HEK293 (cell line): Measurements from ENCODE around the gene ZNF684.
A peak's percentile ranks its signal among the peaks of the same experiment; 100 is the strongest.

Source experiments
- CTCF ChIA-PET: fragments of 350-600 bp; formaldehyde crosslinking; extraction: SDS; loops from one replicate; lab custom pipeline; 2021; ENCODE audit warnings: antibody characterized with exemption; lab: Yijun Ruan, JAX
- POLR2A ChIA-PET: fragments of 300-600 bp; formaldehyde crosslinking; extraction: SDS; loops from one replicate; lab custom pipeline; 2020; ENCODE audit warnings: antibody characterized with exemption, inconsistent platforms; lab: Yijun Ruan, JAX
- H3K27ac ChIP-seq: fragments of 200-500 bp; sonication (Bioruptor generic); 2 replicates; pipeline ENCODE4 v1.5.1; 2014; ENCODE audit warnings: low read depth, low read length, control low read depth, inconsistent platforms; ENCODE audit errors: extremely low read depth
- H3K36me3 ChIP-seq, 2 experiments: fragments of 200-500 bp in 1 of 2; sonication (Bioruptor generic) in 1 of 2; 1 replicate in 1 of 2; 2 replicates in 1 of 2; pipeline ENCODE4 v1.5.1; 2014 to 2017; ENCODE audit warnings: inconsistent platforms in 2 of 2, low read length in 2 of 2; ENCODE audit not compliant: control insufficient read depth in 2 of 2, insufficient read depth in 1 of 2
- H3K4me1 ChIP-seq: fragments of 200-500 bp; sonication (Bioruptor generic); 2 replicates; pipeline ENCODE4 v1.5.1; 2014; ENCODE audit warnings: mild to moderate bottlenecking, low read length, inconsistent platforms; ENCODE audit not compliant: control insufficient read depth, insufficient read depth
- H3K4me3 ChIP-seq: 2 replicates; pipeline ENCODE4 v1.5.1; 2011; ENCODE audit warnings: low read depth, mild to moderate bottlenecking, control low read depth, low read length, moderate library complexity
- H3K9me3 ChIP-seq: fragments of 200-500 bp; sonication (Bioruptor generic); 2 replicates; pipeline ENCODE4 v1.5.1; 2014; ENCODE audit warnings: low read depth, low read length, inconsistent platforms; ENCODE audit not compliant: control insufficient read depth, insufficient read depth
- EGR2 ChIP-seq: fragments of 450-650 bp; formaldehyde crosslinking; IDR thresholded peaks from 2 replicates; pipeline ENCODE4 v1.5.1; 2016; ENCODE audit warnings: low read depth, missing biosample characterization, missing genetic modification characterization
- FEZF1 ChIP-seq: fragments of 450-650 bp; formaldehyde crosslinking; IDR thresholded peaks from 2 replicates; pipeline ENCODE4 v1.5.1; 2016; ENCODE audit warnings: missing biosample characterization, missing genetic modification characterization
- PATZ1 ChIP-seq: fragments of 450-650 bp; formaldehyde crosslinking; IDR thresholded peaks from 2 replicates; pipeline ENCODE4 v1.5.1; 2016; ENCODE audit warnings: missing biosample characterization, missing genetic modification characterization
- SETDB1 ChIP-seq: IDR thresholded peaks from one replicate; pipeline ENCODE4 v1.6.1; 2017; ENCODE audit warnings: mild to moderate bottlenecking, low read length, moderate library complexity, mixed read lengths; ENCODE audit not compliant: insufficient read length
- ZBTB17 ChIP-seq: fragments of 450-650 bp; formaldehyde crosslinking; IDR thresholded peaks from 2 replicates; pipeline ENCODE4 v1.5.1; 2016; ENCODE audit warnings: missing biosample characterization, missing genetic modification characterization
- ZBTB49 ChIP-seq: fragments of 450-650 bp; formaldehyde crosslinking; IDR thresholded peaks from 2 replicates; pipeline ENCODE4 v1.5.1; 2016; ENCODE audit warnings: missing biosample characterization, missing genetic modification characterization, low read depth
- ZBTB8A ChIP-seq: fragments of 450-650 bp; formaldehyde crosslinking; IDR thresholded peaks from 2 replicates; pipeline ENCODE4 v1.5.1; 2016; ENCODE audit warnings: missing biosample characterization, missing genetic modification characterization
- ZFP37 ChIP-seq: fragments of 450-650 bp; formaldehyde crosslinking; IDR thresholded peaks from 2 replicates; pipeline ENCODE4 v1.5.1; 2016; ENCODE audit warnings: missing biosample characterization, missing genetic modification characterization
- ZNF121 ChIP-seq: fragments of 450-650 bp; formaldehyde crosslinking; IDR thresholded peaks from 2 replicates; pipeline ENCODE4 v1.5.1; 2016; ENCODE audit warnings: missing biosample characterization, missing genetic modification characterization
- ZNF132 ChIP-seq: fragments of 450-650 bp; formaldehyde crosslinking; IDR thresholded peaks from 2 replicates; pipeline ENCODE4 v1.5.1; 2017; ENCODE audit warnings: missing biosample characterization, missing genetic modification characterization, borderline replicate concordance
- ZNF221 ChIP-seq: fragments of 450-650 bp; formaldehyde crosslinking; IDR thresholded peaks from 2 replicates; pipeline ENCODE4 v1.5.1; 2017; ENCODE audit warnings: missing biosample characterization, missing genetic modification characterization, borderline replicate concordance
- ZNF335 ChIP-seq: fragments of 450-650 bp; formaldehyde crosslinking; conservative IDR thresholded peaks from 2 replicates; pipeline ENCODE4 v1.5.1; 2016; ENCODE audit warnings: missing biosample characterization, missing genetic modification characterization
- ZNF341 ChIP-seq: fragments of 450-650 bp; formaldehyde crosslinking; IDR thresholded peaks from 2 replicates; pipeline ENCODE4; 2016; ENCODE audit warnings: low read depth, missing biosample characterization, missing genetic modification characterization
- ZNF37A ChIP-seq: fragments of 450-650 bp; IDR thresholded peaks from 2 replicates; pipeline ENCODE4 v1.5.1; 2018; ENCODE audit warnings: missing biosample characterization, missing genetic modification characterization
- ZNF423 ChIP-seq: fragments of 450-650 bp; formaldehyde crosslinking; IDR thresholded peaks from 2 replicates; pipeline ENCODE4 v1.5.1; 2016; ENCODE audit warnings: missing biosample characterization, missing genetic modification characterization
- ZNF560 ChIP-seq: fragments of 450-650 bp; formaldehyde crosslinking; IDR thresholded peaks from 2 replicates; pipeline ENCODE4 v1.5.1; 2017; ENCODE audit warnings: missing biosample characterization, missing genetic modification characterization, borderline replicate concordance
- ZNF571 ChIP-seq: fragments of 450-650 bp; formaldehyde crosslinking; IDR thresholded peaks from 2 replicates; pipeline ENCODE4 v1.5.0; 2017; ENCODE audit warnings: missing biosample characterization, missing genetic modification characterization
- ZNF701 ChIP-seq: fragments of 450-650 bp; formaldehyde crosslinking; IDR thresholded peaks from 2 replicates; pipeline ENCODE4 v1.5.1; 2016; ENCODE audit warnings: missing biosample characterization, missing genetic modification characterization
- ZNF843 ChIP-seq: fragments of 450-650 bp; formaldehyde crosslinking; IDR thresholded peaks from 2 replicates; pipeline ENCODE4 v1.5.1; 2016; ENCODE audit warnings: missing biosample characterization, missing genetic modification characterization
- TF ChIP-seq, protein P1 (sequence below): fragments of 450-650 bp; formaldehyde crosslinking; IDR thresholded peaks from 2 replicates; pipeline ENCODE4 v1.5.1; 2016; ENCODE audit warnings: missing biosample characterization, missing genetic modification characterization
- TF ChIP-seq, protein P2 (sequence below): fragments of 450-650 bp; IDR thresholded peaks from 2 replicates; pipeline ENCODE4 v1.5.1; 2018; ENCODE audit warnings: missing biosample characterization, missing genetic modification characterization

ZNF684 gene

GRCh38 chr1:40534589-40534988 lies 3.2 kb downstream of the ZNF684 start:
- no peak overlapping the region for H3K27ac ChIP-seq
- H3K9me3 ChIP-seq, result no peaks in the 10 kb centered on the region
- POLR2A ChIA-PET, result no interaction called here
- no peaks in the 10 kb centered on the region for H3K4me1 ChIP-seq
- no peak overlapping the region for H3K4me3 ChIP-seq
- TF ChIP-seq ZNF121 (tag by site-specific recombination) (peak; percentile 58), ZNF423 (tag by site-specific recombination) (no peak), ZNF843 (tag by site-specific recombination) (no peak), ZNF560 (tag by site-specific recombination) (no peak), SETDB1 (no peak), ZBTB17 (no peak)
- TF ChIP-seq, all 188 proteins: peak for 1
- CTCF ChIA-PET, result no interaction called here
- peaks cover 4 to 13% of the 10 kb centered on the region in 2 experiments; a peak in 2 of 3 replicates for H3K36me3 ChIP-seq

GRCh38 chr1:40535732-40536131 lies 4.3 kb downstream of the ZNF684 start:
- Histone ChIP-seq H3K9me3 (no peaks in the 10 kb centered on the region), H3K4me1 (no peaks in the 10 kb centered on the region), H3K27ac (no peak overlapping the region), H3K4me3 (no peak overlapping the region), H3K36me3 (peaks cover 4 to 20% of the 10 kb centered on the region in 2 experiments; a peak in 2 of 3 replicates)
- POLR2A ChIA-PET, result no interaction called here
- CTCF ChIA-PET, result no interaction called here
- TF ChIP-seq ZNF341 (tag by site-specific recombination) (no peak), ZNF335 (tag by site-specific recombination) (no peak), PATZ1 (tag by site-specific recombination) (no peak), FEZF1 (tag by site-specific recombination) (no peak), ZNF132 (tag by site-specific recombination) (no peak), ZNF37A (tag by site-specific recombination) (no peak), EGR2 (tag by site-specific recombination) (no peak), ZBTB49 (tag by site-specific recombination) (no peak), ZFP37 (tag by site-specific recombination) (no peak), ZNF221 (tag by site-specific recombination) (no peak), ZNF701 (tag by site-specific recombination) (no peak), ZBTB8A (tag by site-specific recombination) (no peak), ZNF571 (no peak)
- TF ChIP-seq, protein P1, sequence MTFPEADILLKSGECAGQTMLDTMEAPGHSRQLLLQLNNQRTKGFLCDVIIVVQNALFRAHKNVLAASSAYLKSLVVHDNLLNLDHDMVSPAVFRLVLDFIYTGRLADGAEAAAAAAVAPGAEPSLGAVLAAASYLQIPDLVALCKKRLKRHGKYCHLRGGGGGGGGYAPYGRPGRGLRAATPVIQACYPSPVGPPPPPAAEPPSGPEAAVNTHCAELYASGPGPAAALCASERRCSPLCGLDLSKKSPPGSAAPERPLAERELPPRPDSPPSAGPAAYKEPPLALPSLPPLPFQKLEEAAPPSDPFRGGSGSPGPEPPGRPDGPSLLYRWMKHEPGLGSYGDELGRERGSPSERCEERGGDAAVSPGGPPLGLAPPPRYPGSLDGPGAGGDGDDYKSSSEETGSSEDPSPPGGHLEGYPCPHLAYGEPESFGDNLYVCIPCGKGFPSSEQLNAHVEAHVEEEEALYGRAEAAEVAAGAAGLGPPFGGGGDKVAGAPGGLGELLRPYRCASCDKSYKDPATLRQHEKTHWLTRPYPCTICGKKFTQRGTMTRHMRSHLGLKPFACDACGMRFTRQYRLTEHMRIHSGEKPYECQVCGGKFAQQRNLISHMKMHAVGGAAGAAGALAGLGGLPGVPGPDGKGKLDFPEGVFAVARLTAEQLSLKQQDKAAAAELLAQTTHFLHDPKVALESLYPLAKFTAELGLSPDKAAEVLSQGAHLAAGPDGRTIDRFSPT (tag by site-specific recombination), result no peak
- TF ChIP-seq, protein P2, sequence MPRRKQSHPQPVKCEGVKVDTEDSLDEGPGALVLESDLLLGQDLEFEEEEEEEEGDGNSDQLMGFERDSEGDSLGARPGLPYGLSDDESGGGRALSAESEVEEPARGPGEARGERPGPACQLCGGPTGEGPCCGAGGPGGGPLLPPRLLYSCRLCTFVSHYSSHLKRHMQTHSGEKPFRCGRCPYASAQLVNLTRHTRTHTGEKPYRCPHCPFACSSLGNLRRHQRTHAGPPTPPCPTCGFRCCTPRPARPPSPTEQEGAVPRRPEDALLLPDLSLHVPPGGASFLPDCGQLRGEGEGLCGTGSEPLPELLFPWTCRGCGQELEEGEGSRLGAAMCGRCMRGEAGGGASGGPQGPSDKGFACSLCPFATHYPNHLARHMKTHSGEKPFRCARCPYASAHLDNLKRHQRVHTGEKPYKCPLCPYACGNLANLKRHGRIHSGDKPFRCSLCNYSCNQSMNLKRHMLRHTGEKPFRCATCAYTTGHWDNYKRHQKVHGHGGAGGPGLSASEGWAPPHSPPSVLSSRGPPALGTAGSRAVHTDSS (tag by site-specific recombination), result no peak
